Endothelial cell of umbilical vein (primary cell): ENCODE results near the gene TRIP11. TPM values are rescaled to one million over a fixed set of nuclear protein-coding genes. Genes with fewer than 3 reads are reported as not detected.

Source experiments
- BruUV-seq: library from RNA; stranded (reverse); fragments of 400-500 nt; replicated peaks from 2 replicates; lab custom pipeline; 2021; lab: Mats Ljungman, UMichigan
- CTCF ChIA-PET: fragments of 300-600, 350-600 bp; sonication (Branson Sonifier 250); formaldehyde crosslinking; loops from one replicate; lab custom pipeline; 2021; ENCODE audit warnings: antibody characterized with exemption, inconsistent platforms; lab: Charles Lee
- POLR2A ChIA-PET: fragments of 300-600, 350-600 bp; sonication (Branson Sonifier 250); formaldehyde crosslinking; loops from one replicate; lab custom pipeline; 2021; ENCODE audit warnings: antibody characterized with exemption, inconsistent platforms; lab: Charles Lee
- DNase-seq: peaks from one replicate; pipeline ENCODE4 v3.0.0-alpha.2; 2011; ENCODE audit warnings: low read depth, low spot score
- FAIRE-seq: peaks from 2 replicates; lab custom pipeline; 2011; peaks lifted over from hg19 to GRCh38; lab: Jason Lieb, UNC
- H2AFZ ChIP-seq: 2 replicates; pipeline ENCODE4 v1.6.0; 2012; ENCODE audit warnings: low read depth, low read length, control low read depth, inconsistent platforms
- H3K27ac ChIP-seq: 2 replicates; pipeline ENCODE4 v1.5.1; 2011; ENCODE audit warnings: low read depth, mild to moderate bottlenecking, control low read depth, low read length, moderate library complexity; ENCODE audit not compliant: insufficient read depth
- H3K27me3 ChIP-seq, 2 experiments: 2 replicates each; pipeline versions ENCODE4 v1.6.0 to v1.6.1; 2011; ENCODE audit warnings: low read length in 2 of 2, mixed read lengths in 1 of 2; ENCODE audit not compliant: control insufficient read depth in 2 of 2, insufficient read depth in 2 of 2
- H3K36me3 ChIP-seq, 2 experiments: 2 replicates in 1 of 2; 3 replicates in 1 of 2; pipeline ENCODE4 v1.5.1; 2011; ENCODE audit warnings: low read length in 2 of 2, mild to moderate bottlenecking in 1 of 2, moderate library complexity in 1 of 2; ENCODE audit not compliant: control insufficient read depth in 2 of 2, insufficient read depth in 2 of 2; ENCODE audit errors: extremely low read depth in 1 of 2
- H3K4me1 ChIP-seq: 3 replicates; pipeline ENCODE4 v1.5.1; 2011; ENCODE audit warnings: mild to moderate bottlenecking, low read length; ENCODE audit not compliant: control insufficient read depth, insufficient read depth; ENCODE audit errors: extremely low read depth
- H3K4me2 ChIP-seq: 2 replicates; pipeline ENCODE4 v1.6.1; 2011; ENCODE audit warnings: low read length, control low read depth, mixed read lengths; ENCODE audit not compliant: insufficient read depth
- H3K4me3 ChIP-seq, 3 experiments: fragments of 200-600 bp in 1 of 3; sonication (generic), shearing (Covaris generic) in 1 of 3; replicated peaks in 1 of 3; 2 replicates each; pipeline ENCODE4 v1.5.1; 2011 to 2016; ENCODE audit warnings: control low read depth in 3 of 3, low read length in 3 of 3, mild to moderate bottlenecking in 2 of 3, inconsistent platforms in 1 of 3, low read depth in 1 of 3, moderate library complexity in 1 of 3; ENCODE audit not compliant: insufficient read depth in 1 of 3
- H3K79me2 ChIP-seq: 2 replicates; pipeline ENCODE4 v1.6.0; 2012; ENCODE audit warnings: low read length, inconsistent platforms; ENCODE audit not compliant: control insufficient read depth, insufficient read depth
- H3K9ac ChIP-seq: replicated peaks from 2 replicates; pipeline ENCODE3; 2011; ENCODE audit warnings: low read length, control low read depth; ENCODE audit not compliant: insufficient read depth; ENCODE audit errors: extremely low read depth
- H3K9me1 ChIP-seq: replicated peaks from 3 replicates; pipeline ENCODE4 v1.6.0; 2011; ENCODE audit warnings: mild to moderate bottlenecking, low read length; ENCODE audit not compliant: control insufficient read depth, insufficient read depth; ENCODE audit errors: extremely low read depth
- H3K9me3 ChIP-seq: replicated peaks from 2 replicates; pipeline ENCODE4 v1.5.1; 2012; ENCODE audit warnings: low read length, inconsistent platforms; ENCODE audit not compliant: control insufficient read depth, insufficient read depth
- H4K20me1 ChIP-seq: replicated peaks from 2 replicates; pipeline ENCODE3; 2011; ENCODE audit warnings: mild to moderate bottlenecking, low read length; ENCODE audit not compliant: control insufficient read depth, insufficient read depth; ENCODE audit errors: extremely low read depth
- EZH2 ChIP-seq: IDR thresholded peaks from 2 replicates; pipeline ENCODE4 v1.6.1; 2012; ENCODE audit warnings: borderline replicate concordance, low read depth, mild to moderate bottlenecking, moderate library complexity, low read length, inconsistent platforms; ENCODE audit not compliant: severe bottlenecking
- FOS ChIP-seq: IDR thresholded peaks from 2 replicates; pipeline ENCODE4 v1.6.1; 2011; ENCODE audit warnings: mild to moderate bottlenecking, low read length, moderate library complexity, borderline replicate concordance; ENCODE audit not compliant: insufficient read depth
- GATA2 ChIP-seq: IDR thresholded peaks from 2 replicates; pipeline ENCODE4 v1.7.0; 2011; ENCODE audit warnings: low read depth, mild to moderate bottlenecking, moderate library complexity, mixed read lengths, low read length; ENCODE audit not compliant: insufficient read length, insufficient read depth
- JUN ChIP-seq: IDR thresholded peaks from 2 replicates; pipeline ENCODE4 v1.6.1; 2011; ENCODE audit warnings: borderline replicate concordance, low read depth; ENCODE audit not compliant: insufficient read length, insufficient read depth
- MYC ChIP-seq: IDR thresholded peaks from one replicate; pipeline ENCODE4 v1.6.1; 2011; ENCODE audit warnings: mild to moderate bottlenecking, low read depth, low read length
- POLR2A ChIP-seq: IDR thresholded peaks from 2 replicates; pipeline ENCODE4 v1.6.1; 2012; ENCODE audit warnings: low read depth, mild to moderate bottlenecking, control low read depth, low read length
- POLR2AphosphoS5 ChIP-seq: IDR thresholded peaks from 2 replicates; pipeline ENCODE4 v1.6.1; 2012; ENCODE audit warnings: low read depth, mild to moderate bottlenecking, control low read depth, low read length, moderate library complexity; ENCODE audit not compliant: insufficient read depth
- dilution Hi-C: fragments of 300-500 bp; cut with MboI; formaldehyde crosslinking; loops from one replicate; pipeline ENCODE4 v1.15.0; 2019; ENCODE audit warnings: low sequenced_read_pairs; ENCODE audit not compliant: extremely low pct_ligation_motif_present
- intact Hi-C: fragments of 100-400 bp; cut with micrococcal nuclease; formaldehyde crosslinking; loops from one replicate; pipeline ENCODE4 v1.10.0; 2022
- polyA plus RNA-seq, 4 experiments: library from polyadenylated mRNA; depleted of rRNA in 3 of 4; stranded (reverse) in 3 of 4; unstranded in 1 of 4; fragments of >200 nt; gene quantifications; 2 replicates each; pipeline versions ENCODE4 v1.2.1 to v1.2.3, GENCODE V29; 2011 to 2012; ENCODE audit warnings: missing spikeins in 1 of 4
- total RNA-seq: library from RNA; stranded (reverse); gene quantifications from 2 replicates; pipeline ENCODE4 v1.2.3, GENCODE V29; 2021
- TF ChIP-seq, protein P1 (sequence below): IDR thresholded peaks from 2 replicates; pipeline ENCODE4 v1.6.1; 2011; ENCODE audit not compliant: insufficient read depth, insufficient read length
- TF ChIP-seq, protein P2 (sequence below), 2 donors: IDR thresholded peaks; 1 replicate in 1 of 2; 2 replicates in 1 of 2; pipeline ENCODE4 v1.5.1; 2011; ENCODE audit warnings: low read length in 2 of 2, mild to moderate bottlenecking in 2 of 2, moderate library complexity in 2 of 2, control low read depth in 1 of 2, inconsistent platforms in 1 of 2, low read depth in 1 of 2; ENCODE audit not compliant: insufficient read depth in 1 of 2; ENCODE audit errors: extremely low read depth in 1 of 2

The TRIP11 gene
- total and polyA plus RNA-seq, 2 donors (not counting 3 experiments of a cell fraction or from before 2014, with no cell fraction given) = 7.0 to 58.0 TPM

DNA sequence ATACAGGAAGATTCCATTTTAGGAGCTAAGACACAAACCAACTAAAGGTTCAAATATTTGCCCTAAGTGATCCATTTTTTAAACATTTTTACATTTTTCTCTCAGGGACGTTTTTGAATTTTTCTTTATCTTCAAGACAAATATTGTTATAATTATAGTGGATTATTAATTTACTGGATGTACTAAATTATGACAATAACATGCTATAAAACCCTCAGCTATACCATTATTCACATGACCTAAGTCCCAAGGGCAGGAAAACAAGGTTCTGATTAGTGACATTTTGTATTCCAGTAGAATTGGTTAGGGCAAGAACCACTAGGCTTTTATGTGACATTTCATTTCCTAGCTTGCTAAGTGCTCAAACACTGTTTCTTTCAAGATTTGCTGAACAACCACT lies 75.8 kb downstream of the TRIP11 start:
- Histone ChIP-seq H3K9ac (no peak overlapping the region), H3K9me1 (peaks cover 2% of the 10 kb centered on the region), H3K9me3 (no peaks in the 10 kb centered on the region), H3K27ac (no peak overlapping the region), H3K4me3 (no peak overlapping the region), H3K4me1 (no peaks in the 10 kb centered on the region), H2AFZ (no peak overlapping the region), H3K27me3 (no peaks in the 10 kb centered on the region), H3K36me3 (no peaks in the 10 kb centered on the region), H4K20me1 (no peaks in the 10 kb centered on the region), H3K79me2 (no peaks in the 10 kb centered on the region), H3K4me2 (no peak overlapping the region)
- no TSS peak for BruUV-seq
- intact Hi-C loops = no loop called here
- CTCF ChIA-PET = interaction anchor here (1.4 to 2.0 kb wide), 2 partner anchors 18 to 33 kb away, joined by 3 to 12 read pairs; no protein-coding TSS in a partner anchor
- FAIRE-seq = no peak
- no peak for DNase-seq
- TF ChIP-seq, protein P1, sequence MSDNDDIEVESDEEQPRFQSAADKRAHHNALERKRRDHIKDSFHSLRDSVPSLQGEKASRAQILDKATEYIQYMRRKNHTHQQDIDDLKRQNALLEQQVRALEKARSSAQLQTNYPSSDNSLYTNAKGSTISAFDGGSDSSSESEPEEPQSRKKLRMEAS = no peak
- TF ChIP-seq MYC = no peak
- TF ChIP-seq EZH2 = no peak
- TF ChIP-seq FOS = no peak
- TF ChIP-seq POLR2A = no peak
- no peak for TF ChIP-seq GATA2
- TF ChIP-seq POLR2AphosphoS5 = no peak
- TF ChIP-seq JUN = no peak
- TF ChIP-seq, protein P2, sequence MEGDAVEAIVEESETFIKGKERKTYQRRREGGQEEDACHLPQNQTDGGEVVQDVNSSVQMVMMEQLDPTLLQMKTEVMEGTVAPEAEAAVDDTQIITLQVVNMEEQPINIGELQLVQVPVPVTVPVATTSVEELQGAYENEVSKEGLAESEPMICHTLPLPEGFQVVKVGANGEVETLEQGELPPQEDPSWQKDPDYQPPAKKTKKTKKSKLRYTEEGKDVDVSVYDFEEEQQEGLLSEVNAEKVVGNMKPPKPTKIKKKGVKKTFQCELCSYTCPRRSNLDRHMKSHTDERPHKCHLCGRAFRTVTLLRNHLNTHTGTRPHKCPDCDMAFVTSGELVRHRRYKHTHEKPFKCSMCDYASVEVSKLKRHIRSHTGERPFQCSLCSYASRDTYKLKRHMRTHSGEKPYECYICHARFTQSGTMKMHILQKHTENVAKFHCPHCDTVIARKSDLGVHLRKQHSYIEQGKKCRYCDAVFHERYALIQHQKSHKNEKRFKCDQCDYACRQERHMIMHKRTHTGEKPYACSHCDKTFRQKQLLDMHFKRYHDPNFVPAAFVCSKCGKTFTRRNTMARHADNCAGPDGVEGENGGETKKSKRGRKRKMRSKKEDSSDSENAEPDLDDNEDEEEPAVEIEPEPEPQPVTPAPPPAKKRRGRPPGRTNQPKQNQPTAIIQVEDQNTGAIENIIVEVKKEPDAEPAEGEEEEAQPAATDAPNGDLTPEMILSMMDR (IDR thresholded peaks at IDR 0.05; ENCODE audit: extremely low read depth in 1 of 2, insufficient read depth in 1 of 2, low read depth in 1 of 2, low read length in 2 of 2) = no peak
- POLR2A ChIA-PET = no interaction called here
- dilution Hi-C loops = no loop called here
